ENCODE data around the gene ADD3. TPM values are rescaled to one million over a fixed set of nuclear protein-coding genes. Genes with fewer than 3 reads are reported as not detected.

The ADD3 gene
- total RNA-seq, 3 donors from 2014 or later: 109 to 165 (median 141) TPM

DNA sequence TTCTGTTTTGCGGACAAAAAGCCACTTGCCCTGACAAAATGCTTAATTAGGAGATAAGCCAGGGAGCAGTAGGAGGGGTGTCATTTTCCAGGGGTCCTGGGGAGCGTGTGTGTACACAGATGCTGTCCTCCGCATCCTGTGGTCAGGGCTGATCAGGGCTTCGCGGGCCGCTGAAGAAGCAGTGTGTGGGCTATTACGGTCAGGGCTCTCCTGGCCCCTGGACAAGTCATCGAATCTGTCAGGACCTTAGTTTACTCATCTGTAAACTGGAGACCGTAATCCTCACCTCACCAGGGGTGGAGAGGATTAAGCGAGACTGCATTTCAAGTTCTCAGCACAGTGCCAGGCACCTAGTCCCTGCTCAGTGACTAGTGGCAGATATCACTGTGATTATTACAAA is 173.7 kb downstream of the ADD3 start:
- Histone ChIP-seq H3K36me3 (ENCODE audit: low read depth) (no peaks in the 10 kb centered on the region), H3K4me1 (ENCODE audit: low read depth) (peaks cover 6% of the 10 kb centered on the region), H3K9me3 (no peaks in the 10 kb centered on the region), H3K4me3 (no peak overlapping the region)
- DNase-seq: no peak
- no peak for ATAC-seq
- intact Hi-C loops (cut with DNase I, micrococcal nuclease): no loop called here
- TF ChIP-seq, protein P1, sequence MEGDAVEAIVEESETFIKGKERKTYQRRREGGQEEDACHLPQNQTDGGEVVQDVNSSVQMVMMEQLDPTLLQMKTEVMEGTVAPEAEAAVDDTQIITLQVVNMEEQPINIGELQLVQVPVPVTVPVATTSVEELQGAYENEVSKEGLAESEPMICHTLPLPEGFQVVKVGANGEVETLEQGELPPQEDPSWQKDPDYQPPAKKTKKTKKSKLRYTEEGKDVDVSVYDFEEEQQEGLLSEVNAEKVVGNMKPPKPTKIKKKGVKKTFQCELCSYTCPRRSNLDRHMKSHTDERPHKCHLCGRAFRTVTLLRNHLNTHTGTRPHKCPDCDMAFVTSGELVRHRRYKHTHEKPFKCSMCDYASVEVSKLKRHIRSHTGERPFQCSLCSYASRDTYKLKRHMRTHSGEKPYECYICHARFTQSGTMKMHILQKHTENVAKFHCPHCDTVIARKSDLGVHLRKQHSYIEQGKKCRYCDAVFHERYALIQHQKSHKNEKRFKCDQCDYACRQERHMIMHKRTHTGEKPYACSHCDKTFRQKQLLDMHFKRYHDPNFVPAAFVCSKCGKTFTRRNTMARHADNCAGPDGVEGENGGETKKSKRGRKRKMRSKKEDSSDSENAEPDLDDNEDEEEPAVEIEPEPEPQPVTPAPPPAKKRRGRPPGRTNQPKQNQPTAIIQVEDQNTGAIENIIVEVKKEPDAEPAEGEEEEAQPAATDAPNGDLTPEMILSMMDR (IDR thresholded peaks at IDR 0.05): no peak

DNA sequence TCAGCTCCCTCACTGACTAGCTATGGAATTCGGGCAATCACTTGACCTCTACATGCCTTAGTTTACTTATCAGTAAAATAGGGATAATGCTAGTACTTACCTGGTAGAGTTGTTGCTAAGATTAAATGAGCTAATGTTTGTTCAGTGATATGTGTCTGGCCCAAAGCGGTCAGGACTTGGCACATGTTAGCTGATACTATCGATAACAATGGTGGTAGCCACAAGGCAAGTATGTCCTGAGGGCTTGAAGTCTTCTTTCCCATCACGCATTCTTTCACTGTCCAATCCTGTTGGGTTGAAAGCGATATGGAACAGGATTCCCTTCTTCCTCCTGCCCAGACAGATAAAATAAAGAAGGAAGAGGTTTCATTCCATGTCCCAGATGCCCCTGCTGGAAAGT is 174.1 kb downstream of the ADD3 start:
- Histone ChIP-seq H3K4me3 (no peak overlapping the region), H3K36me3 (ENCODE audit: low read depth) (no peaks in the 10 kb centered on the region), H3K9me3 (no peaks in the 10 kb centered on the region), H3K4me1 (ENCODE audit: low read depth) (peaks cover 6% of the 10 kb centered on the region)
- no peak for ATAC-seq
- intact Hi-C loops (cut with DNase I, micrococcal nuclease): no loop called here
- TF ChIP-seq, protein P1 (IDR thresholded peaks at IDR 0.05): no peak
- DNase-seq: no peak

DNA sequence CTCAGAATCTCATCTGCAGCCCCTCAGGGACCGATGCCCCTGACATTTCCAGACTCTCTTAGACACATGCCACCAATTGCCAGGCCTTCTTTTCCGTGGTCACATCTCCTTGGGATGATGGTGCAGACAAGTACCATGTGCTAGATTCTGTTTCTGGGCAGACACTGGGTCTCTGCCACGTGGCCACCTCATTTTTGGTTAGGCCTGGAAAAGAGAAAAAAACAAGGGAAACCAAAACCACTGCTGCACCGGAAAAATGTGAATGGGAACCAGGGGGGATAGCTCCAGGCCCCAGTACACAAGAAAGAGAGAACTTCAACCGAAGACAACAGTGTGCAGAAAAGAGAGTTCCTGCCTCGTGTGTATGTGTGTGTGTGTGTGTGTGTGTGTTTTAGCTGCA is 176.6 kb downstream of the ADD3 start:
- Histone ChIP-seq H3K36me3 (ENCODE audit: low read depth) (no peaks in the 10 kb centered on the region), H3K4me1 (ENCODE audit: low read depth) (peaks cover 6% of the 10 kb centered on the region), H3K9me3 (no peaks in the 10 kb centered on the region), H3K4me3 (no peak overlapping the region)
- DNase-seq (no peak), ATAC-seq (no peak)
- intact Hi-C loops (cut with DNase I, micrococcal nuclease): no loop called here
- TF ChIP-seq, protein P1 (IDR thresholded peaks at IDR 0.05): no peak

Other genes starting within 250 kb of the ADD3 start
- gene XPNPEP1, start 84.5 kb upstream of the ADD3 start, total RNA-seq: 10 to 100 TPM; 66.6 to 97.7 (median 87.5) TPM
- 100 to 1,000 TPM; 112 to 144 (median 139) TPM for gene MXI1, start 199.6 kb downstream of the ADD3 start, total RNA-seq